Muscle of arm (tissue), 14 donors: ENCODE data around the gene NBPF19. TPM values are rescaled to one million over a fixed set of nuclear protein-coding genes. Genes with fewer than 3 reads are reported as not detected.
"Not testable (repeated sequence)": the region's sequence is repeated elsewhere in the genome, so short reads cannot be mapped to it uniquely, and the experiment has no call there.

ENCODE experiments used
- DNase-seq: peaks from one replicate; pipeline ENCODE4 v3.0.0-alpha.2; 2013
- long read RNA-seq, 11 donors: transcript quantifications; one replicate each; lab custom pipeline, GENCODE V29; 2026
- polyA plus RNA-seq, 12 donors: library from polyadenylated mRNA; unstranded; fragments of 120-200 nt; gene quantifications; one replicate each; pipeline ENCODE4 v1.2.1, GENCODE V29; 2013; ENCODE audit not compliant: insufficient read length in 12 of 12

Gene NBPF19
- polyA plus RNA-seq: 10 to 100 TPM in 4 of 12 donors, 1 to 10 TPM in 7, not detected in 1; 4.6 to 18.1 (median 9.4) TPM
- long read RNA-seq, donor 1: 0 reads
- long read RNA-seq, donor 2: 0 reads
- long read RNA-seq, donor 3: 0 reads
- long read RNA-seq, donor 4: 0 reads
- long read RNA-seq, donor 5: 0 reads
- long read RNA-seq, donor 6: 0 reads
- long read RNA-seq, donor 7: 0 reads
- long read RNA-seq, donor 8: 0 reads
- long read RNA-seq, donor 9: 0 reads
- long read RNA-seq, donor 10: 0 reads
- long read RNA-seq, donor 11, partial matches to known transcripts: 8 of 8 reads
- long read RNA-seq, donor 11, other reads (novel, unspliced or antisense): 0 of 8 reads

GRCh38 chr1:149474745-149475144, at the start of gene NBPF19:
NBPF19 (plus strand) TSS chr1:149475045; CDS start chr1:149475933, 888 bp downstream.
- DNase-seq: not testable (repeated sequence)

- not testable (repeated sequence) for DNase-seq
These were observed 46.5 kb upstream of the NBPF19 start for GRCh38 chr1:149428317-149428716.

GRCh38 chr1:149445451-149445850, 29.4 kb upstream of the NBPF19 start:
- DNase-seq: peak; percentile 59

GRCh38 chr1:149452196-149452595, 22.6 kb upstream of the NBPF19 start:
- not testable (repeated sequence) for DNase-seq

- DNase-seq: not testable (repeated sequence)
These were observed 22.2 kb upstream of the NBPF19 start for GRCh38 chr1:149452652-149453051.

GRCh38 chr1:149558350-149558825, 83.5 kb downstream of the NBPF19 start:
- DNase-seq: peak; percentile 18

- not testable (repeated sequence) for DNase-seq
These were observed 87.0 kb downstream of the NBPF19 start for GRCh38 chr1:149561806-149562205.

GRCh38 chr1:149565485-149565884, 90.6 kb downstream of the NBPF19 start:
- not testable (repeated sequence) for DNase-seq

- not testable (repeated sequence) for DNase-seq
These were observed 97.9 kb downstream of the NBPF19 start for GRCh38 chr1:149572763-149573162.

- DNase-seq: not testable (repeated sequence)
These were observed 110.7 kb downstream of the NBPF19 start for GRCh38 chr1:149585592-149585991.

Other genes starting within 250 kb of the NBPF19 start
- 10 to 100 TPM in 1 of 12 donors, not detected in 11; 36.3 TPM for gene PPIAL4C, start 108.8 kb downstream of the NBPF19 start, polyA plus RNA-seq